NB4 (cell line): Measurements from ENCODE around the gene RGS11.

Source experiments
- CTCF ChIP-seq: IDR thresholded peaks from one replicate; pipeline ENCODE4 v1.5.1; 2012; ENCODE audit warnings: low read depth, low read length
- TF ChIP-seq, protein P1 (sequence below): IDR thresholded peaks from 2 replicates; pipeline ENCODE4 v1.6.1; 2011; ENCODE audit warnings: low read depth, low read length

GRCh38 chr16:265002-265529 lies 10.7 kb downstream of the RGS11 start:
- TF ChIP-seq CTCF, result no peak
- TF ChIP-seq, protein P1, sequence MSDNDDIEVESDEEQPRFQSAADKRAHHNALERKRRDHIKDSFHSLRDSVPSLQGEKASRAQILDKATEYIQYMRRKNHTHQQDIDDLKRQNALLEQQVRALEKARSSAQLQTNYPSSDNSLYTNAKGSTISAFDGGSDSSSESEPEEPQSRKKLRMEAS, result no peak
